HepG2 (cell line): ENCODE data around the gene STX5. TPM values are rescaled to one million over a fixed set of nuclear protein-coding genes. Genes with fewer than 3 reads are reported as not detected.

Source experiments
- ARID5B ChIP-seq: IDR thresholded peaks from 2 replicates; pipeline ENCODE4 v1.4.0; 2020; ENCODE audit warnings: mild to moderate bottlenecking, missing genetic modification reagents
- RNF219 ChIP-seq: sonication (generic); formaldehyde crosslinking; IDR thresholded peaks from 2 replicates; pipeline ENCODE4 v1.5.0; 2020; ENCODE audit warnings: mild to moderate bottlenecking, missing genetic modification reagents
- ZNF407 ChIP-seq: sonication (generic); formaldehyde crosslinking; IDR thresholded peaks from one replicate; pipeline ENCODE4 v1.5.1; 2020; ENCODE audit warnings: mild to moderate bottlenecking, missing genetic modification reagents; ENCODE audit errors: not compliant biosample characterization
- ZNF512B ChIP-seq: sonication (generic); formaldehyde crosslinking; IDR thresholded peaks from 2 replicates; pipeline ENCODE4 v1.5.1; 2020; ENCODE audit warnings: missing genetic modification reagents, mild to moderate bottlenecking, borderline replicate concordance
- ZNF704 ChIP-seq: sonication (generic); formaldehyde crosslinking; IDR thresholded peaks from 2 replicates; pipeline ENCODE4 v1.8.1; 2023; ENCODE audit warnings: mild to moderate bottlenecking, inconsistent platforms, moderate library complexity, missing genetic modification reagents, borderline replicate concordance
- ZNF891 ChIP-seq: sonication (generic); formaldehyde crosslinking; IDR thresholded peaks from 2 replicates; pipeline ENCODE4 v1.5.0; 2020; ENCODE audit warnings: mild to moderate bottlenecking, missing genetic modification reagents
- polyA plus RNA-seq, 8 experiments: library from polyadenylated mRNA; depleted of rRNA in 3 of 8; stranded (reverse) in 7 of 8; unstranded in 1 of 8; fragments of >200 nt; fragmentation: Illumina TruSeq in 4 of 8; extraction: Trizol in 4 of 8; gene quantifications; 2 replicates each; pipeline versions ENCODE4 v1.2.1 to v1.2.3, GENCODE V29; 2011 to 2016; ENCODE audit warnings: low read depth in 4 of 8, missing spikeins in 1 of 8, mixed read lengths in 1 of 8; ENCODE audit not compliant: insufficient read depth in 1 of 8
- total RNA-seq, 5 experiments: library from RNA; depleted of rRNA; stranded (reverse); fragments of >200 nt; fragmentation: Illumina TruSeq; extraction: Trizol; gene quantifications; 2 replicates each; pipeline ENCODE4 v1.2.3, GENCODE V29; 2016; ENCODE audit warnings: low read depth in 1 of 5

The STX5 gene
- total and polyA plus RNA-seq, 2 of the 13 experiments (the other 11 are each of a cell fraction or from before 2014, with no cell fraction given): 26.9 to 30.0 TPM

GRCh38 chr11:62787005-62787759 lies 44.7 kb downstream of the STX5 start, which contains the start of gene TMEM179B (continued):
- TF ChIP-seq ZNF407: peak; percentile 92
- TF ChIP-seq ZNF891: peak; percentile 70
- 0 out of 2 replicates have a peak, but pooled peaks have one; percentile 35 for TF ChIP-seq ARID5B (CRISPR knock-in tag)
- no peak for TF ChIP-seq RNF219 (CRISPR knock-in tag)
- 0 out of 2 replicates have a peak, but pooled peaks have one; percentile 79 for TF ChIP-seq ZNF512B (CRISPR knock-in tag)
- TF ChIP-seq ZNF704 (CRISPR knock-in tag): peak; percentile 75; the same call in 1 of the 2 replicates
